SW480 (cell line): ENCODE results near the gene UBAP1.
A peak's percentile ranks its signal among the peaks of the same experiment; 100 is the strongest.
"Not testable (repeated sequence)": the region's sequence is repeated elsewhere in the genome, so short reads cannot be mapped to it uniquely, and the experiment has no call there.

ENCODE experiments used
- DNase-seq: peaks from one replicate; pipeline ENCODE4 v3.0.0-alpha.2; 2016; ENCODE audit warnings: low spot score

The UBAP1 gene

GRCh38 chr9:34262971-34263370, 84.1 kb downstream of the UBAP1 start:
- DNase-seq = no peak

GRCh38 chr9:34267660-34268059, 88.8 kb downstream of the UBAP1 start:
- peak; percentile 29 for DNase-seq

GRCh38 chr9:34271265-34272006, 92.6 kb downstream of the UBAP1 start:
- no peak for DNase-seq

GRCh38 chr9:34272101-34272541, 93.3 kb downstream of the UBAP1 start:
- DNase-seq = no peak

GRCh38 chr9:34273588-34273987, 94.7 kb downstream of the UBAP1 start:
- not testable (repeated sequence) for DNase-seq

GRCh38 chr9:34275811-34276210, 97.0 kb downstream of the UBAP1 start:
- no peak for DNase-seq

- no peak for DNase-seq
Observed at GRCh38 chr9:34276772-34277171, 97.9 kb downstream of the UBAP1 start.

- no peak for DNase-seq
Observed at GRCh38 chr9:34279411-34279810, 100.6 kb downstream of the UBAP1 start.

GRCh38 chr9:34282096-34282495, 103.3 kb downstream of the UBAP1 start:
- DNase-seq = no peak

- DNase-seq = no peak
Observed at GRCh38 chr9:34289159-34289558, 110.3 kb downstream of the UBAP1 start.

GRCh38 chr9:34291023-34291422, 112.2 kb downstream of the UBAP1 start:
- no peak for DNase-seq

- no peak for DNase-seq
Observed at GRCh38 chr9:34291423-34291822, 112.6 kb downstream of the UBAP1 start.

GRCh38 chr9:34292552-34292951, 113.7 kb downstream of the UBAP1 start:
- no peak for DNase-seq

GRCh38 chr9:34301064-34301463, 122.2 kb downstream of the UBAP1 start:
- not testable (repeated sequence) for DNase-seq
